CD14-positive monocyte (primary cell): Measurements from ENCODE around the gene TEDDM1. TPM values are rescaled to one million over a fixed set of nuclear protein-coding genes. Genes with fewer than 3 reads are reported as not detected.

ENCODE experiments used
- DNase-seq, 3 donors: peaks; one replicate each; pipeline ENCODE4 v3.0.0-alpha.2; 2011 to 2022
- H2AFZ ChIP-seq: 2 replicates; pipeline ENCODE4 v1.6.0; 2012; ENCODE audit warnings: mild to moderate bottlenecking, low read depth, low read length, inconsistent platforms; ENCODE audit not compliant: insufficient read depth, poor library complexity, severe bottlenecking
- H3K27ac ChIP-seq, 2 donors: 1 replicate in 1 of 2; 2 replicates in 1 of 2; pipeline ENCODE4 v1.5.1; 2012 to 2013; ENCODE audit warnings: low read length in 2 of 2, control low read depth in 1 of 2, inconsistent platforms in 1 of 2, low read depth in 1 of 2, mild to moderate bottlenecking in 1 of 2
- H3K27me3 ChIP-seq, 2 donors: one replicate each; pipeline versions ENCODE4 v1.6.0 to v1.6.1; 2011 to 2013; ENCODE audit warnings: low read length in 2 of 2; ENCODE audit not compliant: control insufficient read depth in 2 of 2, insufficient read depth in 2 of 2
- H3K36me3 ChIP-seq, 2 donors: replicated peaks in 1 of 2; 1 replicate in 1 of 2; 2 replicates in 1 of 2; pipeline versions ENCODE4 v1.5.1 to v1.6.1; 2012 to 2013; ENCODE audit warnings: low read length in 2 of 2, control low read depth in 1 of 2, inconsistent platforms in 1 of 2, mild to moderate bottlenecking in 1 of 2; ENCODE audit not compliant: insufficient read depth in 2 of 2, control insufficient read depth in 1 of 2
- H3K4me1 ChIP-seq, 2 donors: 1 replicate in 1 of 2; 2 replicates in 1 of 2; pipeline versions ENCODE4 v1.5.1 to v1.6.1; 2012 to 2013; ENCODE audit warnings: low read length in 2 of 2, control low read depth in 1 of 2, inconsistent platforms in 1 of 2, mild to moderate bottlenecking in 1 of 2, moderate library complexity in 1 of 2; ENCODE audit not compliant: insufficient read depth in 2 of 2, control insufficient read depth in 1 of 2
- H3K4me2 ChIP-seq: replicated peaks from 2 replicates; pipeline ENCODE3; 2012; ENCODE audit warnings: low read length, moderate library complexity, mild to moderate bottlenecking; ENCODE audit not compliant: poor library complexity, severe bottlenecking; ENCODE audit errors: extremely low read depth
- H3K4me3 ChIP-seq, 3 experiments: fragments of 200-600 bp in 1 of 3; sonication (generic) in 1 of 3; replicated peaks in 1 of 3; 1 replicate in 2 of 3; 2 replicates in 1 of 3; pipeline ENCODE4 v1.5.1; 2011 to 2013; ENCODE audit warnings: low read length in 3 of 3, mild to moderate bottlenecking in 3 of 3, control low read depth in 2 of 3, low read depth in 2 of 3, inconsistent platforms in 1 of 3, moderate library complexity in 1 of 3
- H3K79me2 ChIP-seq: 2 replicates; pipeline ENCODE4 v1.6.0; 2012; ENCODE audit warnings: mild to moderate bottlenecking, control low read depth, inconsistent platforms, low read length, moderate library complexity; ENCODE audit not compliant: insufficient read depth
- H3K9ac ChIP-seq: 2 replicates; pipeline ENCODE4 v1.6.0; 2017; ENCODE audit warnings: low read length, mild to moderate bottlenecking; ENCODE audit not compliant: insufficient read depth, poor library complexity, severe bottlenecking
- H3K9me3 ChIP-seq, 2 donors: replicated peaks in 1 of 2; 1 replicate in 1 of 2; 2 replicates in 1 of 2; pipeline versions ENCODE4 v1.5.1 to v1.6.1; 2012 to 2013; ENCODE audit warnings: low read length in 2 of 2, control low read depth in 1 of 2; ENCODE audit not compliant: control insufficient read depth in 1 of 2, insufficient read depth in 1 of 2
- H4K20me1 ChIP-seq: 2 replicates; pipeline ENCODE4 v1.6.0; 2012; ENCODE audit warnings: mild to moderate bottlenecking, low read length, control low read depth, moderate library complexity; ENCODE audit not compliant: insufficient read depth
- H3K27ac Mint-ChIP-seq, 7 donors: one replicate each; pipeline ENCODE4 v1.8.0; 2020; ENCODE audit warnings: mild to moderate bottlenecking in 7 of 7, mixed read lengths in 7 of 7, moderate library complexity in 6 of 7, inconsistent platforms in 2 of 7
- H3K27me3 Mint-ChIP-seq, 3 donors: one replicate each; pipeline ENCODE4 v1.8.0; 2021 to 2022; ENCODE audit warnings: low read depth in 3 of 3, mild to moderate bottlenecking in 3 of 3, mixed read lengths in 3 of 3, moderate library complexity in 3 of 3, inconsistent platforms in 1 of 3
- H3K36me3 Mint-ChIP-seq, 2 donors: one replicate each; pipeline ENCODE4 v1.8.0; 2020; ENCODE audit warnings: mixed read lengths in 2 of 2, inconsistent platforms in 1 of 2, mild to moderate bottlenecking in 1 of 2
- H3K4me1 Mint-ChIP-seq: one replicate; pipeline ENCODE4 v1.8.0; 2020; ENCODE audit warnings: mild to moderate bottlenecking, mixed read lengths
- H3K4me3 Mint-ChIP-seq, 2 donors: one replicate each; pipeline ENCODE4 v1.8.0; 2020; ENCODE audit warnings: mild to moderate bottlenecking in 2 of 2, mixed read lengths in 2 of 2, moderate library complexity in 1 of 2
- H3K9me3 Mint-ChIP-seq, 7 donors: one replicate each; pipeline ENCODE4 v1.8.0; 2020 to 2022; ENCODE audit warnings: mixed read lengths in 7 of 7, mild to moderate bottlenecking in 6 of 7, moderate library complexity in 6 of 7, inconsistent platforms in 2 of 7
- CTCF ChIP-seq: fragments of 200-600 bp; IDR thresholded peaks from one replicate; pipeline ENCODE4 v1.8.0; 2022; ENCODE audit warnings: antibody characterized with exemption, mild to moderate bottlenecking
- WGBS: methylation state at CpG from one replicate; pipeline ENCODE4 v1.1.5; 2013; ENCODE audit warnings: missing lambda C conversion rate; ENCODE audit not compliant: insufficient coverage; 5-methylcytosine and 5-hydroxymethylcytosine counted together
- intact Hi-C, 2 donors: fragments of 100-400 bp; cut with micrococcal nuclease; formaldehyde crosslinking; loops; one replicate each; pipeline versions ENCODE4 v1.15.0 to v1.15.1; 2023
- polyA plus RNA-seq, 3 donors: library from polyadenylated mRNA; depleted of rRNA in 1 of 3; unstranded in 2 of 3; stranded (reverse) in 1 of 3; fragments of 300-500 nt in 2 of 3; fragments of >200 nt in 1 of 3; fragmentation: Illumina TruSeq in 2 of 3; gene quantifications; 1 replicate in 2 of 3; 2 replicates in 1 of 3; pipeline ENCODE4 v1.2.3, GENCODE V29; 2012 to 2021

Gene TEDDM1
- polyA plus RNA-seq, 3 donors: 0.07 TPM; not detected in 2

- no peaks in the 10 kb centered on the region for H3K36me3 ChIP-seq
- Mint-ChIP-seq H3K9me3 (peaks cover 4 to 8% (median 6%) of the 10 kb centered on the region in 7 donors), H3K36me3 (no peaks in the 10 kb centered on the region), H3K27me3 (peaks cover 2 to 7% (median 7%) of the 10 kb centered on the region in 3 donors), H3K4me3 (no peak overlapping the region), H3K4me1 (no peaks in the 10 kb centered on the region), H3K27ac (no peak overlapping the region)
- no peaks in the 10 kb centered on the region for H3K4me1 ChIP-seq
- H3K4me2 ChIP-seq: no peak overlapping the region
- H3K9me3 ChIP-seq: peaks cover 3 to 6% of the 10 kb centered on the region in 2 donors
- no peak overlapping the region for H3K27ac ChIP-seq
- H4K20me1 ChIP-seq: no peaks in the 10 kb centered on the region
- WGBS: no CpG with 5 or more reads among the region's 4 CpGs
- no peak overlapping the region for H3K9ac ChIP-seq
- H3K79me2 ChIP-seq: no peaks in the 10 kb centered on the region
- DNase-seq: no peak
- intact Hi-C loops: no loop called here
- no peaks in the 10 kb centered on the region for H3K27me3 ChIP-seq
- no peak overlapping the region for H3K4me3 ChIP-seq
- no peak for TF ChIP-seq CTCF
- no peak overlapping the region for H2AFZ ChIP-seq
Measured at GRCh38 chr1:182410138-182410537, 9.7 kb upstream of the TEDDM1 start.

- peaks cover 0 to 7% (median 7%) of the 10 kb centered on the region in 3 donors for H3K27me3 Mint-ChIP-seq
- intact Hi-C loops: no loop called here
- Histone ChIP-seq H3K27ac (no peak overlapping the region), H3K36me3 (no peaks in the 10 kb centered on the region), H3K9ac (no peak overlapping the region), H4K20me1 (no peaks in the 10 kb centered on the region), H3K4me1 (no peaks in the 10 kb centered on the region), H3K9me3 (peaks cover 3 to 6% of the 10 kb centered on the region in 2 donors), H3K4me3 (no peak overlapping the region), H3K79me2 (no peaks in the 10 kb centered on the region), H3K27me3 (no peaks in the 10 kb centered on the region), H2AFZ (no peak overlapping the region), H3K4me2 (no peak overlapping the region)
- H3K4me3 Mint-ChIP-seq: no peak overlapping the region
- H3K27ac Mint-ChIP-seq: no peak overlapping the region
- H3K36me3 Mint-ChIP-seq: no peaks in the 10 kb centered on the region
- no peak for DNase-seq
- H3K4me1 Mint-ChIP-seq: no peaks in the 10 kb centered on the region
- H3K9me3 Mint-ChIP-seq: peaks cover 4 to 11% (median 8%) of the 10 kb centered on the region in 7 donors
- 80% methylated on average over 1 of the region's 3 CpGs for WGBS
- TF ChIP-seq CTCF: no peak
Measured at GRCh38 chr1:182408435-182409075, 8.1 kb upstream of the TEDDM1 start.
